C4-2B (cell line): Measurements from ENCODE around the gene SHROOM3.

Experiments
- ZFX ChIP-seq: fragments of 450-650 bp; IDR thresholded peaks from 2 replicates; pipeline ENCODE4 v1.6.1; 2017
- TF ChIP-seq, protein P1 (sequence below): fragments of 450-650 bp; conservative IDR thresholded peaks from 2 replicates; pipeline ENCODE4 v1.5.1; 2017; ENCODE audit warnings: mild to moderate bottlenecking

DNA sequence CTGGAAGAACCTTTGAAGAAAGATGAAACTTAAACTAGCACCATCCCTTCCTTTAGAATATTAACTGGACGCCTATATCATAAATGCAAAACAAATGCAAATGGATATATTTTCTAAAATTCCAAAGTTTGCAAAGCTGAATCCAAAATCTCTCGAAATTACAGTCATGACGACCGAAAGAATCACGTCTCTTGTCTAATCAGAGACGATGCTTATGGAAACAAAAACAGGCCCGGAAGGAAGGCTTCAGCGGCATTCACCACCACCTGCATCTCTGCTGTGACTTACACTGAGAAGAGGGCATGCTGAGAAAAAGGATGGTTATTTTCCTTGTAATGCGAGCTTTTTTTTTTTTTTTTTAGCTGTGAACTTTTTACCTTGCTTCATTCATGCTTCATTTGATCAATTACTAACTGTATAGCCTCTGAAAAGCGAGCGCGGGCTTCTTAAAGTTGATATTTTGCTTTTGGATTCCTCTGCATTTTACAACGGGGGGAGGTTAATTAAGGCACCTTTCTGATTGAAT, 253.7 kb downstream of the SHROOM3 start:
- TF ChIP-seq, protein P1, sequence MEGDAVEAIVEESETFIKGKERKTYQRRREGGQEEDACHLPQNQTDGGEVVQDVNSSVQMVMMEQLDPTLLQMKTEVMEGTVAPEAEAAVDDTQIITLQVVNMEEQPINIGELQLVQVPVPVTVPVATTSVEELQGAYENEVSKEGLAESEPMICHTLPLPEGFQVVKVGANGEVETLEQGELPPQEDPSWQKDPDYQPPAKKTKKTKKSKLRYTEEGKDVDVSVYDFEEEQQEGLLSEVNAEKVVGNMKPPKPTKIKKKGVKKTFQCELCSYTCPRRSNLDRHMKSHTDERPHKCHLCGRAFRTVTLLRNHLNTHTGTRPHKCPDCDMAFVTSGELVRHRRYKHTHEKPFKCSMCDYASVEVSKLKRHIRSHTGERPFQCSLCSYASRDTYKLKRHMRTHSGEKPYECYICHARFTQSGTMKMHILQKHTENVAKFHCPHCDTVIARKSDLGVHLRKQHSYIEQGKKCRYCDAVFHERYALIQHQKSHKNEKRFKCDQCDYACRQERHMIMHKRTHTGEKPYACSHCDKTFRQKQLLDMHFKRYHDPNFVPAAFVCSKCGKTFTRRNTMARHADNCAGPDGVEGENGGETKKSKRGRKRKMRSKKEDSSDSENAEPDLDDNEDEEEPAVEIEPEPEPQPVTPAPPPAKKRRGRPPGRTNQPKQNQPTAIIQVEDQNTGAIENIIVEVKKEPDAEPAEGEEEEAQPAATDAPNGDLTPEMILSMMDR, result no peak
- TF ChIP-seq ZFX, result no peak
